ENCODE measurements around the gene PROM2.

PROM2 gene

DNA sequence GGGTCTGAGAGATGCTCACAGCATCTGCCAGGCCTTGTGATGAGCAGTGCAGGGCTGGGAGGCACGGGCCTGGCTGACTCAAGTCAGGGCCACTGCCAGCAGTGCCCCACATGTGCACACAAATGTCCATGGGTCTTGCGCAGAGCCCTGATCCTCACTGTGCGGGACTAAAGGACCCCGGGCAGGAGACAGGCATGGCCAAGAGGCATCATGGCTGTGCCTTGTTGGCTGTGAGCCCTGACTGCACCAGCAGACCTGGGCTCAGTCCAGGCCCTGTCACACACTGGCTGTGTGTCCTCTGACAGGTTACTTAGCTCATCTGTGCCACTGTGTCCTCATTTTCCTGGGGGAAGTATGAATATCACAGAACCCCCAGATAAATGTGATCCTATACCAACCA is 26.9 kb downstream of the PROM2 start:
- Mint-ChIP-seq H3K4me1 (peaks cover 0 to 4% of the 10 kb centered on the region in 2 donors), H3K9me3 (no peaks in the 10 kb centered on the region), H3K36me3 (no peaks in the 10 kb centered on the region), H3K27me3 (peaks cover 16 to 19% of the 10 kb centered on the region in 2 donors), H3K27ac (no peak overlapping the region), H3K4me3 (no peak overlapping the region)
- ATAC-seq (replicated peaks) (no peak), DNase-seq (no peak)

DNA sequence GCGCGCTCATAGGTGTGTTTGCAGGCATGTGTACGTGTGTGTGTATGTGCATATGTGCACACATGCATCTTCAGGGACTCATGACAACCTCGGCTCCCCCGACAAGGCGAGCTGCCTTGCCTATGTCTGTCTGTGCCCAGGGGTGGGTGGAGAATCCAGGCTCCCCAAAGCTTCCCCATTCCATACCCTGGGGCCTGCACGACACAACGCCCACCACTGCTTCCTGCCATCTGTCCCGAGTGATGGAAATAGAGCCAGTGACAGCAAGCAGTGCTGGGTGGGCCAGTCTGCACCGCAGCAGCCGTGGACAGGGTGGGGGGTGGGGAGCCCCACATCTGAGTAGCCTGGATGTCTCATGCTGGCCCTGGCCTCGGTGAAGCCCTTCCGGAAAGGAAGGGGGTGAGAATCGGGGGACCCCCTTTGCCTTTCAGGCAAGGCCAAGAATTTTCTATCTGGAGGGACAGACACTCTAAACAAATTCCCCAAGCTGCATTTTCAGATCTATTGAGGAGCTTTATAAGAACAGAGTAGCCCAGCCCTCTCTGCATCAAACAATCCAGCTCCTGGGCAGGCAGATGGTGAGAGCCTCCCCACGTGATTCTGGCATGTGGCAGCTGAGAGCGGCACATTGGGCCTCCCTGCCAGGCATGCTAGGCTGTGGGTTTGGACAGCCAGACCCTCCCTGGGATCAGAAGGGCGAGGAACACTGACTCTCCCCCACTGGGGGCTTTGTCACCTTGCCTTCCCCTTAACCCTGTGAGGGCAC is 27.8 kb downstream of the PROM2 start:
- ATAC-seq (replicated peaks) (no peak), DNase-seq (no peak)
- Mint-ChIP-seq H3K27ac (no peak overlapping the region), H3K27me3 (peaks cover 7 to 11% of the 10 kb centered on the region in 2 donors), H3K4me1 (peaks cover 0 to 1% of the 10 kb centered on the region in 2 donors), H3K9me3 (no peaks in the 10 kb centered on the region), H3K36me3 (no peaks in the 10 kb centered on the region), H3K4me3 (no peak overlapping the region)

DNA sequence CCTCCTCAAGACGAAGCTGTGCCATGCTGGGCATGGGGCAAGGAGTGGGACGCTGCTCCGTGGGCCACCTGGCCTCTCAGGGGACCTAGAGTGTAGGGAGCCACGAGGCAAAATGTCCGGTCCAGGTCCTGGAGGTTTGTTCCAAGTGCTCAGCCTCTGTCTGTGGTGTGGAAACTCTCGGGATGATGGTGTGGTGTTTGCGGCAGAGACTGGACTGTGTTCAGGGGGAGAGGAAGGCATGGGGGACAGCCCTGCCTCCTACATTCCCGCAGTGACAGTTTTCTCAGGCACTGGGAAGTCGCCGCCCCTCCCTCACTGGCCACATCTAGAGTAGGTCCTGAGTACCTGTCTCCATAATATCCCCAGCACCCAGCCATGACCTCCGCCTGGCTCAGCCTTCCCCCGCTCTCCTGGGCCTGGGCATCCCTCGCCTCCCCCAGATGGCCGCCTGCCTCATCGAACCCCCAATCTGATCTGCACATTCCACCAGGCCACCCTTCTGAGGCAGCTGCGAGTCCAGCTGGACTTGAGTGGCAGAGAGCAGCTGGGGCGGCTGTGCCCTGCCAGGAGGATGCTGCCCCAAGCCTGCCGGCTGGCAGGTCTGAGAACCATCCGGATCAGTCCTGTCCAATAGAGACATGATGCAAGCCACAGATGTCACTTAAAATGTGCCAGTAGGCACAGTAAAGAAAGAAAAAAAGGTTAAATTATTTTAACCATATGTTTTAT is 29.1 kb downstream of the PROM2 start:
- H3K27ac Mint-ChIP-seq = no peak overlapping the region
- no peak overlapping the region for H3K4me3 Mint-ChIP-seq
- H3K4me1 Mint-ChIP-seq = peaks cover 0 to 3% of the 10 kb centered on the region in 2 donors
- ATAC-seq (replicated peaks) (no peak), DNase-seq (no peak)
- H3K9me3 Mint-ChIP-seq = no peaks in the 10 kb centered on the region
- H3K27me3 Mint-ChIP-seq = peaks cover 0 to 4% of the 10 kb centered on the region in 2 donors
- H3K36me3 Mint-ChIP-seq = no peaks in the 10 kb centered on the region

DNA sequence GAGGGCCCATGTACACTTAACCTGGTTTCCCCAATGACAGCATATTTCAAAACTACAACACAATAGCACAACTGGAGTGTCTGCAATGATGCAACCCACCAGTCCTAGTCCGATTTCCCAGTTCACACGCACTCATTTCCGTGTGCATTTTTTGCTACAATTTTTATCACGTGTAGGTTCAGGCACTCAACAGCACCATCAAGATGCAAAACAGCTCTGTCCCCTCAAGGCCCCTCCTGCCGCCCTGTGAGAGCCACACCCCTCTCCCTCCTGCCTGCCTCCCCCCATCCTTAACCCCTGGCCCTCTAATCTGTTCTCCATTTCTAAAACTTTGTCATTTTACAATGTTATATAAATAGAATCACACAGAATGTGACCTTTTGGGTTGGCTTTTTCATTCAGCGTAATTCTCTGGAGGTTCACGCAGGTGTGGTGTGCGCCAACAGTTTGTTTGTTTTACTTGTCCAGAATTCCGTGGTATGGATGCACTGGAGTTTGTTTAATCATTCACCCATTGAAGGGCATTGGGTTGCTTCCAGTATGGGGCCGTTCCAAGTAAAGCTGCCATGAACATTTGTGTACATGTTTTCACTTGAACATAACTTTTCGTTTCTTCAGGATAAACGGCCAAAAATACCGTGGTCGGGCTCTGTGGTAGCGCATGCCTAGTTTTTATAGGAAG is 31.3 kb downstream of the PROM2 start:
- H3K4me1 Mint-ChIP-seq = peaks cover 0 to 3% of the 10 kb centered on the region in 2 donors
- DNase-seq (no peak), ATAC-seq (replicated peaks) (no peak)
- no peaks in the 10 kb centered on the region for H3K36me3 Mint-ChIP-seq
- H3K9me3 Mint-ChIP-seq = no peaks in the 10 kb centered on the region
- no peak overlapping the region for H3K27ac Mint-ChIP-seq
- H3K4me3 Mint-ChIP-seq = no peak overlapping the region
- H3K27me3 Mint-ChIP-seq = peaks cover 0 to 4% of the 10 kb centered on the region in 2 donors

DNA sequence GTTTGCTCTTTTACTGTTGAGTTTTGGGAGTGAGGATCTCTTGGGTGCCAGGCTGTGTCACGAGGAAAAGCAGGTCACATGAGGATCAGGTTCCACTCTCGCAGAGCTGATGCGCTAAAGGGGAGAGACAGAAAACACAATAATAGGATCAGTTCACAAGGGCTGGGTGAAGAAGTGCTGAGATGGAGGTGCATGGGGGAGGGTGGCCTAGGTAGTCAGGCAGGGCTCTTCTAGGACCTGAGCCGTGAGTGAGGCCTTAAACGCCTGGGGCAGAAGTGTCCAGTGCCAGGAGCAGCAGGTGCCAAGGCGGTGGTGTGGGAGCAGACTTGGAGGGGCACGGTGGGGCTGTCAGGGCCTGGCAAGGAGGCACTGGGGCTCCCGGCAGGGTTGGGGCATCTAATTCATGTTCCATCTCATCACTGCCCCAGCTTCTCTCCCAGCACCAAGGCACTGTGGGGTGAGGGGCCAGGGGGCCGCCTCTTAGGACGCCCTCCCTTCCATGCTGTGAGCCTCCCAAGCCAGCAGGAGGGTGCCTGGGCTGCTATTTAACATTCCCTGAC is 32.2 kb downstream of the PROM2 start:
- no peaks in the 10 kb centered on the region for H3K36me3 Mint-ChIP-seq

DNA sequence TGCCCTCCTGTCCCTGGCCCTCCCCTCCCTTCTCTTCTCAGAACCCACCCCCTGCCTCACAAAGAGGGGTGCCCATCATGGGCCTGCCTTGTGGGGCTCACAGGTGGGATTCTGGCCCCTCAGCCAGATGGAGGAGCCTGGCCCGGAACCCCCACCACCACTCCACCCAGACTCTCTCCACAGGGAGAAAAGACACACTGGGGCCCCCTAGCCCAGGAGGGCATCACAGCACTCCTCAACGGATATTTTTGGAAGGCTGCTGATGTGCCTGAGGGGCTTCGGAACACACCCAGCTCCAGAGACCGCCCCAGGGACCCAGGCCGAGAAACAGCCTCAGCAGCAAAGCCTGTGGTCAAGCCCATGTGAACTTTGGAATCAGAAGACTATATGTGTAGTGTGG is 32.8 kb downstream of the PROM2 start:
- Mint-ChIP-seq H3K36me3 (no peaks in the 10 kb centered on the region), H3K9me3 (no peaks in the 10 kb centered on the region), H3K27ac (no peak overlapping the region), H3K4me1 (peaks cover 0 to 3% of the 10 kb centered on the region in 2 donors), H3K27me3 (peaks cover 0 to 4% of the 10 kb centered on the region in 2 donors), H3K4me3 (no peak overlapping the region)
- DNase-seq = no peak
- ATAC-seq (replicated peaks) = no peak

More for the DNA sequence above, 32.2 kb downstream of the PROM2 start:
- peaks cover 0 to 4% of the 10 kb centered on the region in 2 donors for H3K27me3 Mint-ChIP-seq
- H3K4me3 Mint-ChIP-seq = no peak overlapping the region
- H3K27ac Mint-ChIP-seq = no peak overlapping the region
- H3K9me3 Mint-ChIP-seq = no peaks in the 10 kb centered on the region
- peaks cover 0 to 3% of the 10 kb centered on the region in 2 donors for H3K4me1 Mint-ChIP-seq
- DNase-seq (no peak), ATAC-seq (replicated peaks) (no peak)

DNA sequence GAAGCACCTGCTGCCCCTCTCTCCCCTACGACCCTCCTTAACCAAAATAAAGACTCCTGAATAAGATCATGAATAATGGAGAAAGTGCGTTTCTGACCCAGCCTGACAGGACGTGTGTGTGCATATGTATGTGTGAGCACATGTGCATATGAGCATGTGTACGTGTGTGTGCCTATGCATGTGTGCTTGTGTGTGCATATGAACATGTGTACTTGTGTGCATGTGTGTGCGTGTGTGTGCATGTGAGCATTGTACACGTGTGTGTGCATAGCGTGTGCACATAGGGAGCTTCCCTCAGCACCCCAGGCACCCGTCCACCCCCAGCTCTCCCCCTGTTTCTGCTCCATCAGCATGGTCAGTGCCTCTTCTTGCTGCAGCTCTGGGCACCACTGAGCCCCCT is 33.6 kb downstream of the PROM2 start:
- no peaks in the 10 kb centered on the region for H3K9me3 Mint-ChIP-seq
- no peaks in the 10 kb centered on the region for H3K36me3 Mint-ChIP-seq
- no peak overlapping the region for H3K27ac Mint-ChIP-seq
- no peak overlapping the region for H3K4me3 Mint-ChIP-seq
- ATAC-seq (replicated peaks) (no peak), DNase-seq (no peak)
- H3K27me3 Mint-ChIP-seq = peaks cover 0 to 4% of the 10 kb centered on the region in 2 donors
- peaks cover 0 to 3% of the 10 kb centered on the region in 2 donors for H3K4me1 Mint-ChIP-seq

DNA sequence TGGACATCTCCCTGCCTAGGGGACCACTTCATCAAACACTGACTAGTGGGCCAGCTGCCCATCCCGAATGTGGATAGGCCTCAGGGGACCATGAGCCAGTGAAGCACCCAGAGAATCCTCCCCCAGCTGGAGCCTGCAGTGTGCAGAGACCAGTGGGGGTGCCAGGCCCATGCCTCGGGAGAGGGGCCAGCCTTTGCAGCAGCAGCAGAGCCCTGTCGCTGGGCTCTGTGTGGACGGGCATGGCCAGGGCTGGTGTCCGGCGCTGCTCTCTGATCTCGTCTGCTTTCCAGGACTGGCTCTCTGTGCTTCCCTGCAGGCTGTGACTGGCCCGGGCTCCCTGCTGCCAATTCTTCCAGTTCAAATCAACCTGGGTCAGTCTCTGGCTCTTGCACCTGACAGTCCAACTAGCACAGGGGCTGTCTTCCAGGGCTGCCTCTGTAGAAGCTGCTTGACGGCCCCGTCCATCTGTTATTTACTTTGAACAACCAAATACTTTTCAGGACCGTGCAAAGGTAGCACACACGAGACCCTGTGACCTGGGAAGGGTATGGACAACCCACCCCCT is 34.3 kb downstream of the PROM2 start:
- Mint-ChIP-seq H3K27ac (no peak overlapping the region), H3K9me3 (no peaks in the 10 kb centered on the region), H3K36me3 (no peaks in the 10 kb centered on the region), H3K27me3 (peaks cover 0 to 4% of the 10 kb centered on the region in 2 donors), H3K4me1 (peaks cover 0 to 3% of the 10 kb centered on the region in 2 donors), H3K4me3 (no peak overlapping the region)
- ATAC-seq (replicated peaks) = no peak
- DNase-seq = no peak

DNA sequence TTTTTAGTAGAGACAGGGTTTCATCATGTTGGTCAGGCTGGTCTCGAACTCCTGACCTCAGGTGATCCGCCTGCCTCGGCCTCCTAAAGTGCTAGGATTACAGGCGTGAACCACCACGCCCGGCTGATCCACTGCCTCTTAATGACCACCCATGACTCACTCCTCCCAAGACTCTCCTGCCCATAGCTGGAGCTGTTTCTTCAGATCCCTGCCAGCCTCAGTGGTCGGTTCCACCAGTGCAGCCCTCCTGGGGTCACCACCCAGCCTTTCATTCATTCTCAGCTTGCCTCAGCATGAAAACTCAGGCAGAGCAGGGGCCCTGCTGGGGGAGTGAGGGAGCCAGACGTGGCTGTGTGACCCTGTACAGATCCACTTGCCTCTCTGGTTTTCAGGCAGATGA is 35.4 kb downstream of the PROM2 start:
- H3K36me3 Mint-ChIP-seq = no peaks in the 10 kb centered on the region
- H3K9me3 Mint-ChIP-seq = no peaks in the 10 kb centered on the region
- peaks cover 0 to 2% of the 10 kb centered on the region in 2 donors for H3K4me1 Mint-ChIP-seq
- no peak for ATAC-seq (replicated peaks)
- no peak for DNase-seq
- H3K27ac Mint-ChIP-seq = no peak overlapping the region
- no peak overlapping the region for H3K4me3 Mint-ChIP-seq
- H3K27me3 Mint-ChIP-seq = peaks cover 4% of the 10 kb centered on the region in 2 donors

DNA sequence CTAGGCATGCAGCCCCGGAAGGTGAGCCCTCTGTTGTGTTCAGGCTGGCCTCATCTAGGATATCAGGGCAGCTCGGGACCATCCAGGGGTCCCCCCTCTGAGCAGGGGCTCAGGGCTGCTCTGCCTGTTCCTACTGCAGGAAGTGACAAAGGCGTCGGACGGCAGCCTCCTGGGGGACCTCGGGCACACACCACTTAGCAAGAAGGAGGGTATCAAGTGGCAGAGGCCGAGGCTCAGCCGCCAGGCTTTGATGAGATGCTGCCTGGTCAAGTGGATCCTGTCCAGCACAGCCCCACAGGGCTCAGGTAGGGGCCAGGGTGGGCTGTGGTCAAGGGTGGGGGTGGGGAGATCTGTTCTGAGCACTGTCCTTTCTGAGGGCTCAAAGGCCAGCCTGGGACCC is 36.0 kb downstream of the PROM2 start:
- Mint-ChIP-seq H3K9me3 (no peaks in the 10 kb centered on the region), H3K27ac (no peak overlapping the region), H3K36me3 (no peaks in the 10 kb centered on the region), H3K4me1 (peaks cover 0 to 2% of the 10 kb centered on the region in 2 donors), H3K4me3 (no peak overlapping the region), H3K27me3 (peaks cover 4% of the 10 kb centered on the region in 2 donors)
- ATAC-seq (replicated peaks) = no peak
- DNase-seq = no peak

DNA sequence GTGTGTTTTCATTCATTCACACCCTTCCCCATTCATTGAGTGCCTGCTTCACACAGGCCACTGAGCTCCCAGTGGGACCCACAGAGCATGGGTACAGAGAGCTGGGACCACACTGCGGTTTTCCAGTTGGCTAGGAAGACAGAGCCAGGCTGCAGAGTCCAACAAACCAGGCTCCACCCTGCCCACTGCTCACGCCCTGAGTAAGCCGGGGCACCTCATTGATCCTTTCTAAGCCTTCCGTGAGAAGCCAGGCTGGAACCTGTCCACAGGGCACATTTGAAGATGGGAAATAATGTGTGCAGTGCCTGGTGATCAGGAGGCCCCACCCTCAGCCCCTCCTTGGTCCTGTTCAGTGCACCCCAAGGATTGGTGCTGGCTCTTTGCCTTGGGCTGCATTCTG is 36.4 kb downstream of the PROM2 start:
- no peak for DNase-seq
- H3K4me3 Mint-ChIP-seq = no peak overlapping the region
- H3K27me3 Mint-ChIP-seq = peaks cover 4% of the 10 kb centered on the region in 2 donors

DNA sequence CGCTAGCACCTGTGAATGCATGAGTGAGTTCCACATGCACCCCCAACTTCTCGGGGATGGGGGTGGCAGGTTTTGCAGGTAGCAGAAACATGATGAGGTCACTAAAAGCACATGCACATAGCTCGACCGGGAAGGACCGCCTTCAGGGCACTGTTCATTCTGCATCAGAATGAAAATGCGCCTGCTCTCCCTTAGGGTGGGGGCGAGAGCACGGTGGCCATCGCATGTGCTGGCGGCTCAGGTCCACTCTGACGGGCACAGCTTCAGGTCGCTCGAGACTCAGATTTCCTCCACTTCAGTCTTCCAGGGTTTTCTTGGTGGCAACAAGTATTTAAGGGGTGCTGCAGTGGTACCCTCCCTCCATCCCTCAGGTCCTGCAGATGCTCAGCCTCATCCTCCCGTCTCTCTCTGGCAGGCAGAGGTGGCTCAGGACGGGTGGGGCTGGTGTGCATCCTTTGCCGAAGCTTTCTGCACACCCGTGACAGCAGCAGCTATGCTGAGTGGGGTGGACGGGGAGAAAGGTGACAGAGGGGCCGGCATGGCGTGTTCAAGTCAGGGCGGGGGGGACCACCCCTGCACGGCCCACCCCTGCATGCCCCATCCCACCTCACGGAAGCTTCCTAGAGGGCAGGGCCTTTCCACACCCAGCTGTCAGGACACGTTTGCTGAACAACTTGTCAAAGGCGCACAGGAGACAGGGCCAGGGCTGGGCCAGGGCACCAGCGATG is 37.7 kb downstream of the PROM2 start:
- no peaks in the 10 kb centered on the region for H3K36me3 Mint-ChIP-seq
- peaks cover 0 to 2% of the 10 kb centered on the region in 2 donors for H3K4me1 Mint-ChIP-seq
- no peak for ATAC-seq (replicated peaks)
- no peaks in the 10 kb centered on the region for H3K9me3 Mint-ChIP-seq
- H3K27me3 Mint-ChIP-seq = peaks cover 4 to 8% of the 10 kb centered on the region in 2 donors
- no peak overlapping the region for H3K27ac Mint-ChIP-seq
- H3K4me3 Mint-ChIP-seq = no peak overlapping the region
- no peak for DNase-seq

More for the DNA sequence above, 36.4 kb downstream of the PROM2 start:
- Mint-ChIP-seq H3K36me3 (no peaks in the 10 kb centered on the region), H3K4me1 (peaks cover 0 to 2% of the 10 kb centered on the region in 2 donors), H3K9me3 (no peaks in the 10 kb centered on the region), H3K27ac (no peak overlapping the region)
- no peak for ATAC-seq (replicated peaks)

DNA sequence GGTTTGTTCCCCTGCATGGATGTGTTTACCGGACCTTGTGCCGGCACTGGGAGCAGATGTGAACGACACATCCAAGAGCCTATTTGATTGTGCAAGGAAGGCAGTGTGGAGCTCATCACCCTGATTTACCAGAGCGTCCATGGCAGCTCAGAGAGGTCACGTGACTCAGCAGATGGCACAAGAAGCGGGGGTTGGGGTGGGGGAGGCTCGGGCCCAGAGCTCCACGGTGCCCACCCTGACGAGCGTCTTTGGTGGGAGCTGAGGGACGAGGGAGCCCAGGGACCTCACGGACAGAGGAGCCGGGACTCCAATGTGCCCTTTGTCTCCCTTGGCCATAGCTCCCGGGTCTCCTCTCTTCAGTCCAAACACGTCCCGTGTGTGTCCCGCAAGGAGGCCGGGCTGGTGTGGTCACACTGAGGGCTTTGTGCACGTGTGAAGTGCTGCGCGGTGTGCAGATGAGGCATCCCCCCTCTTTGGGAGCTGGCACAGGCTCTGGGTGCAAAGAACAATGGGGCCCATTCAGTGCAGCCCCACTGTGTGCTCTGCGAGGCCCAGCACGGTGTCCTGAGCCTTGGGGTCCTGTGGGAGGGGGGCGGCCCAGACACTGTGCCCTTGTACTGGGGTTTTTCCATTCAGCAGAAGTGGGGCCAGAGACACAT is 38.4 kb downstream of the PROM2 start:
- Mint-ChIP-seq H3K27me3 (peaks cover 7 to 9% of the 10 kb centered on the region in 2 donors), H3K4me3 (no peak overlapping the region), H3K36me3 (no peaks in the 10 kb centered on the region), H3K4me1 (peaks cover 0 to 2% of the 10 kb centered on the region in 2 donors), H3K9me3 (no peaks in the 10 kb centered on the region), H3K27ac (no peak overlapping the region)
- ATAC-seq (replicated peaks) (no peak), DNase-seq (no peak)
